Measurements from ENCODE around the gene MYORG.

Gene MYORG

DNA sequence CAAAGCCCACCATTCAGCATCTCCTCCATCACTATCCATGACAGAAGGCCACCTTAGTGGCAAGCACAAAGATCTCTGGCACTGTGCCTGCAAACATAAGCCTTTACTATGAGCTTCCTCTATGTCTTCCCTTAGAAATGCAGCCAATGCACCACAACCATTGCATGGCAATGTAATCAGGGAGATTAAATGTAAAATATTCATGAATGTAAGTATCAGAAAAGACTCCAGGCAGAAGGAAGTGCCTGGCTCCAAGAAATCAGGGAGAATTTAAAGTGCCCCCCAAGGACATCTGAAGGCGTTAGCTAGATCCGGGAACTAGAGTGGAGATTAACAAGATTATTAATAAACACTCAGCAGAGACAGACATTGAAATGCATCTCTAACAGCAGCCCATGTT is 32.5 kb upstream of the MYORG start:
- H3K36me3 Mint-ChIP-seq (ENCODE audit: low read depth) = no peaks in the 10 kb centered on the region
- TF ChIP-seq, protein P1, sequence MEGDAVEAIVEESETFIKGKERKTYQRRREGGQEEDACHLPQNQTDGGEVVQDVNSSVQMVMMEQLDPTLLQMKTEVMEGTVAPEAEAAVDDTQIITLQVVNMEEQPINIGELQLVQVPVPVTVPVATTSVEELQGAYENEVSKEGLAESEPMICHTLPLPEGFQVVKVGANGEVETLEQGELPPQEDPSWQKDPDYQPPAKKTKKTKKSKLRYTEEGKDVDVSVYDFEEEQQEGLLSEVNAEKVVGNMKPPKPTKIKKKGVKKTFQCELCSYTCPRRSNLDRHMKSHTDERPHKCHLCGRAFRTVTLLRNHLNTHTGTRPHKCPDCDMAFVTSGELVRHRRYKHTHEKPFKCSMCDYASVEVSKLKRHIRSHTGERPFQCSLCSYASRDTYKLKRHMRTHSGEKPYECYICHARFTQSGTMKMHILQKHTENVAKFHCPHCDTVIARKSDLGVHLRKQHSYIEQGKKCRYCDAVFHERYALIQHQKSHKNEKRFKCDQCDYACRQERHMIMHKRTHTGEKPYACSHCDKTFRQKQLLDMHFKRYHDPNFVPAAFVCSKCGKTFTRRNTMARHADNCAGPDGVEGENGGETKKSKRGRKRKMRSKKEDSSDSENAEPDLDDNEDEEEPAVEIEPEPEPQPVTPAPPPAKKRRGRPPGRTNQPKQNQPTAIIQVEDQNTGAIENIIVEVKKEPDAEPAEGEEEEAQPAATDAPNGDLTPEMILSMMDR (IDR thresholded peaks at IDR 0.05; ENCODE audit: unreplicated experiment in 3 of 3) = no peak
- H3K4me1 Mint-ChIP-seq = no peaks in the 10 kb centered on the region
- no peaks in the 10 kb centered on the region for H3K27me3 Mint-ChIP-seq (ENCODE audit: low read depth)
- H3K4me3 Mint-ChIP-seq = no peak overlapping the region
- no peak overlapping the region for H3K27ac Mint-ChIP-seq
- no peaks in the 10 kb centered on the region for H3K9me3 Mint-ChIP-seq

DNA sequence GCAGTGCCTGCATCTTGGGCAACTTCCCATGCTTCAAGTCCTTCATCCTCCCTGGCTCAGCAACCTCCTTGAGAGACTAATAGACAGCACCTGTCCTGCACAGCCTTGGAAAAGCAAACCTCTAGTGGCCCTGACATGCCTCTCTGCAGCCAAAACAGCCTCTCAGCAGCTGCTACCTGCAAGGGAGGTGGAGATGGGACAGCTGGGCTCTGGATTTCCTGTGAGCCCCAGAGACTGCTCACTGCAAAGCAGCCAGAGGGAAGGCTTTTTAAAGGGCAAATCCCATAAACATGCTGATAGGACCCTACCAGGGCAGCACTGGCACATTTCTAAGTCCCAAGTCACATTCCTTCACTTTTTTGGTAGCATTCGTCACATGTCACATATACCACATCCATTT is 31.5 kb upstream of the MYORG start:
- H3K4me3 Mint-ChIP-seq = no peak overlapping the region
- no peaks in the 10 kb centered on the region for H3K4me1 Mint-ChIP-seq
- H3K27me3 Mint-ChIP-seq (ENCODE audit: low read depth) = no peaks in the 10 kb centered on the region
- peaks cover 5% of the 10 kb centered on the region for H3K36me3 Mint-ChIP-seq (ENCODE audit: low read depth)
- H3K9me3 Mint-ChIP-seq = no peaks in the 10 kb centered on the region
- H3K27ac Mint-ChIP-seq = no peak overlapping the region
- TF ChIP-seq, protein P1 (IDR thresholded peaks at IDR 0.05; ENCODE audit: unreplicated experiment in 3 of 3) = no peak

DNA sequence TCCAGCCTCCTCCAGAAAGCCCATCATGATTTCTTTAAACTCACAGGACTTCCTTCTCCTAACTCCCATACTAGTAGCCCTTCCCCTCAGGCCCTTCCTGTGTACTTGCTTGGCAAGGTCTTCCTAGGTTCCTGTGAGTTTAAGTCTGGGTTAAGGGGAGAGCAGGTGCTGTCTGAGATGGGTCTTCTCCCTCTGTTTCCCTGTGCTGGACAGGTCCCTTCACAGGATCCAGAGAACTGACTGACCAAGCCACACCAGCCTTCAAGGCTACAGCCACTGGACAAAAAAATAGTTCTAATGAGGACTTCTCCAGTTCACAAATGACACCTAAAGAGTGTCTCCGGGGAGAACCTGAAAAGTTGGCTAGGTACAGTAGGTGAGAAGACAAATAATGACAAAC is 29.5 kb upstream of the MYORG start:
- TF ChIP-seq, protein P1 (IDR thresholded peaks at IDR 0.05; ENCODE audit: unreplicated experiment in 3 of 3) = no peak
- Mint-ChIP-seq H3K27ac (no peak overlapping the region), H3K4me3 (no peak overlapping the region), H3K4me1 (no peaks in the 10 kb centered on the region), H3K27me3 (ENCODE audit: low read depth) (no peaks in the 10 kb centered on the region), H3K9me3 (no peaks in the 10 kb centered on the region), H3K36me3 (ENCODE audit: low read depth) (peaks cover 9% of the 10 kb centered on the region)

DNA sequence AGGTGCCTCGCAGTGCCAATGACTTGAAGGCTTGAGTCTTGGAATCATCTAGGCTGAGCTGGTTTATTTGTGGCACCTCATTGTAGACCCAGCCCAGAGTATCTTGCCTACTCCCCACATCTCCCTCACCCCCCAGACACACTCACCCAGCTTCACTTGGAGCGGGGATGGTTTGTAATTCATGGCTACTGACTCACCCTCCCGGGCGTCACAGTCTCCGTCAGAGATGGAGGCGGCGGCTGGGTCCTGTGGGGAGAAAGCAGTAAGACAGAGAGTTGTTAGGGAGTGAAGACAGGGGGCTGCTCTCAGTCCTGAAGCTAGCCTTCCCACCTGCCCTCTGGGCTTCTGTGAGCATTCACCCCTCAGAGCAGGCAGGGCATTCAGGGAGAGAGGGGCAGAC is 29.0 kb upstream of the MYORG start:
- Mint-ChIP-seq H3K27ac (no peak overlapping the region), H3K9me3 (no peaks in the 10 kb centered on the region), H3K4me1 (no peaks in the 10 kb centered on the region), H3K27me3 (ENCODE audit: low read depth) (no peaks in the 10 kb centered on the region), H3K4me3 (no peak overlapping the region), H3K36me3 (ENCODE audit: low read depth) (peaks cover 9% of the 10 kb centered on the region)
- TF ChIP-seq, protein P1 (IDR thresholded peaks at IDR 0.05; ENCODE audit: unreplicated experiment in 3 of 3) = no peak

DNA sequence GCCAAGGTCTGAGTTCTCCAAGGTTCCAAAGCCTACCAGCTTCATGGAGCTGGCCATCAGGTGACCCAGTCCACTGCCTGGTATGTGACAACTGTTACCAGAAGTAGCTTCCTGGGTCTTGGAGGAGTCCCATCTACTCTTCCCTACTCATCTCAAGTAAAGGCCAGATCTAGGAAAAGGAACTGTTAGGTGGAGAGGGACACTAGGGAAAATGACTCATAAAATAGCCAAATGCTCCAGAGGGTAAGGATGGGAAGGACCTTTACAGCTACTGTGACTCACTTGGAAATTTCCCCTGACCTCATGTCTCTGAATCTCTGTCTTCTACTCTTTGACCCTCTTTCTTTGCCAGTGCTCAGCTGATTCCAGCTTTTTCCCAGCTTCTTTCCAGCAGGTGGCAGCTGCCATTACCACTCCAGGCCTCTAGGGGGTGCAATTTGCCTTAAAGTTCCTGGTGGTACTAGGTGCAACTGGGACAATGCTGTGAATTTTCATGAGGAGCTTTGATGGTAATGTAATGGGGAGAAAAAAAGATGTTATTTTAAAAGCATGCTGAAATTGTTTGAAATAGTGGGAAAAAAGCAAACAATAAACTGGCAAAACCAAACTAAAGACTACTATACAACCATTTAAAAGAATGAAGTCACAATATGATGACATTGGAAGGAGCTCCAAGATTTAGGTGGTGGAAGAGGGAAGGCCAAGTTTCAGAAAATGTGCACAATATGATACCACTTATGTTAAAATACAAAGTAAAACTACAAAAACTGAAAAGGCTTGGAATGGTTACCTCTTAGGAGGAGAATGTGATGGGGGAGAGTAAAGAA is 27.1 kb upstream of the MYORG start:
- peaks cover 13% of the 10 kb centered on the region for H3K36me3 Mint-ChIP-seq (ENCODE audit: low read depth)
- no peaks in the 10 kb centered on the region for H3K9me3 Mint-ChIP-seq
- no peaks in the 10 kb centered on the region for H3K27me3 Mint-ChIP-seq (ENCODE audit: low read depth)
- H3K27ac Mint-ChIP-seq = no peak overlapping the region
- no peaks in the 10 kb centered on the region for H3K4me1 Mint-ChIP-seq
- no peak overlapping the region for H3K4me3 Mint-ChIP-seq
- TF ChIP-seq, protein P1 (IDR thresholded peaks at IDR 0.05; ENCODE audit: unreplicated experiment in 3 of 3) = peak; percentile 96 to 98 (median 96)

Data from nephron (organoid).